ENCODE data around the gene EYS.

DNA sequence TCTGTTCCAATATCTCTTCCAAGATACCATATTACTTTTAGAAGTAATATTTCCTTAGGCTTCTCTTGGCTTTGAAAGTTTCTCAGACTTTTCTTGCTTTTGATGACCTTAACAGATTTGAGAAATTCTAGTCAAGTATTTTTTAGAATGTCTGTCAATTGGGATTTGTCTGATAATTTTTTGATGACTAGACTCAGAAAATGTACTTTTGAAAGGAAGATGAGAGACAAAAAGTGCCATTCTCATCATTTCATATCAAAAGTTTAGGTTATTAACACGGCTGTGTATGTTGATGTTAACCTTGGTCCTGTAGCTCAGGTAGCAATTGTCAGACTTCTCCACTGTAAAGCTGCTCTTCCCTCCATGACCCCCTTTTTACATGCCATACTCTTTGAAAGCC, 651.5 kb downstream of the EYS start:
- TF ChIP-seq EZH2 (IDR thresholded peaks at IDR 0.05; ENCODE audit: insufficient read depth, poor library complexity, severe bottlenecking) (no peak), EZH2phosphoT487 (IDR thresholded peaks at IDR 0.05; ENCODE audit: insufficient read depth, low read depth) (no peak)

Data from GM23248 (cell line).